ENCODE measurements around the gene SLC4A1.

The SLC4A1 gene

DNA sequence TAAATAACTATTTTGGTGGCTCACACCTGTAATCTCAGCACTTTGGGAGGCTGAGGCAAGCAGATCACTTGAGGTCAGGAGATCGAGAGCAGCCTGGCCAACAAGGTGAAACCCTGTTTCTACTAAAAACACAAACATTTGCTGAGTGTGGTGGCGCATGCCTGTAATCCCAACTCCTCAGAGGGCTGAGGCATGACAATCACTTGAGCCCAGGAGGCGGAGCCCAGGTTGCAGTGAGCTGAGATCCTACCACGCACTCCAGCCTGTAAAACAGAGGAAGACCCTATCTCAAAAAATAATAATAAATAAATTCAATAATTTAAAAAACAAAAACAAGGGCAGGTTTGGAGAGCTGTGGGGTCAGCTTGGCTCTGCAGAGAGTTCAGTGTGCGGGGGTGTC, 5.7 kb upstream of the SLC4A1 start:
- TF ChIP-seq, protein P1, sequence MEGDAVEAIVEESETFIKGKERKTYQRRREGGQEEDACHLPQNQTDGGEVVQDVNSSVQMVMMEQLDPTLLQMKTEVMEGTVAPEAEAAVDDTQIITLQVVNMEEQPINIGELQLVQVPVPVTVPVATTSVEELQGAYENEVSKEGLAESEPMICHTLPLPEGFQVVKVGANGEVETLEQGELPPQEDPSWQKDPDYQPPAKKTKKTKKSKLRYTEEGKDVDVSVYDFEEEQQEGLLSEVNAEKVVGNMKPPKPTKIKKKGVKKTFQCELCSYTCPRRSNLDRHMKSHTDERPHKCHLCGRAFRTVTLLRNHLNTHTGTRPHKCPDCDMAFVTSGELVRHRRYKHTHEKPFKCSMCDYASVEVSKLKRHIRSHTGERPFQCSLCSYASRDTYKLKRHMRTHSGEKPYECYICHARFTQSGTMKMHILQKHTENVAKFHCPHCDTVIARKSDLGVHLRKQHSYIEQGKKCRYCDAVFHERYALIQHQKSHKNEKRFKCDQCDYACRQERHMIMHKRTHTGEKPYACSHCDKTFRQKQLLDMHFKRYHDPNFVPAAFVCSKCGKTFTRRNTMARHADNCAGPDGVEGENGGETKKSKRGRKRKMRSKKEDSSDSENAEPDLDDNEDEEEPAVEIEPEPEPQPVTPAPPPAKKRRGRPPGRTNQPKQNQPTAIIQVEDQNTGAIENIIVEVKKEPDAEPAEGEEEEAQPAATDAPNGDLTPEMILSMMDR (IDR thresholded peaks at IDR 0.05; ENCODE audit: low read depth, low read length): no peak
- no peak for DNase-seq (ENCODE audit: extremely low read depth, low read depth)

DNA sequence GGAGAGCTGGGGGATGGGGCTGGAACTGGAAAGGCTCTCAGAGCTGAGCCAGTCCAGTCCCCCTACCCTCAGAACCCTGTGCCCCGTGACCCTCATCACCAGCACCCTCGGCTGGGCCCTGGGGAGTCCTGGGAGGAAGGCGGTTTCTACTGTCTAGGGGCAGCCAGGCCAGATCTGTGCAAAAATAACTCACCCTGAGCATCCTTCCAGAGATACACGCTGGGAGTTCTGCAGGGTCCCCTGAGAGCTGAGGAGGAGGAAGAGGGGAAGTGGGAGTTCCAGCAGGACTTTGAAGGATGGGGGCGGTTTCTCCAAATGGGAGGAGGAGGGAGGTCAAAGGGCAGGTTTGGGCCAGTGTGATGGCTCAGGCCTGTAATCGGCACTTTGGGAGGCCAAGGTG, 5.0 kb upstream of the SLC4A1 start:
- DNase-seq (ENCODE audit: extremely low read depth, low read depth): no peak
- TF ChIP-seq, protein P1 (IDR thresholded peaks at IDR 0.05; ENCODE audit: low read depth, low read length): no peak

DNA sequence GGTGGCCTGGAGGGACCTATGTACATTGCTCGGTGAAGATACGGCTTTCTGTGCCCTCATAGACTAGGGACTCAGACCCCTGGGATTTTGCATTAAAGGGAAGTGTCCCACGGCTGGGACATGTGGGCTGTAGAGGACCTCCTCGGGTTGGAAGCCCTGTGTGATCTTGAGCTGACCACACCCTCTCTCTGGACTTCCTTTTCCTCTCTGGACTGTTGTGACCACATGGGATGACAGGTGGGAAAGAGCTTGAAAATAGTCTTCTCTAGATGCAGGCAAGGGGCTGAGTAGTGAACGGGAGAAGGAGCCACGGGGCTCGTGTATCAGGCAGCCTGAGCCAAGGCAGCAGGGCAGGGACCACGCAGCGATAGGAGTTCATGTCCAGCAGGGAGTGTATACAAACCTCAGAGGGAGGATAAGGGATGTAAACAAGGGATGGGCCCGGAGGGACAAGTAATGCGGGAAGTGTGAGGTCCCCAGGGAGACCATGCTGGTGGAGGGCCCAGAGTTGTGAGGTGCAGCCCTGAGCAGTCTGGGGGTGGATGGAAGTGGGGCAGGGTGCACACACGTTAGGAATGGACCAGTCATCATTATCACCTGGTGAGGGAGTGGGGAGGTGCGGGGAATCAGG, 4.5 kb upstream of the SLC4A1 start:
- TF ChIP-seq, protein P1 (IDR thresholded peaks at IDR 0.05; ENCODE audit: low read depth, low read length): no peak
- DNase-seq (ENCODE audit: extremely low read depth, low read depth): no peak

- TF ChIP-seq, protein P1 (IDR thresholded peaks at IDR 0.05; ENCODE audit: low read depth, low read length): no peak
- no peak for DNase-seq (ENCODE audit: extremely low read depth, low read depth)
Observed at GRCh38 chr17:44269535-44270240, 1.8 kb upstream of the SLC4A1 start.

DNA sequence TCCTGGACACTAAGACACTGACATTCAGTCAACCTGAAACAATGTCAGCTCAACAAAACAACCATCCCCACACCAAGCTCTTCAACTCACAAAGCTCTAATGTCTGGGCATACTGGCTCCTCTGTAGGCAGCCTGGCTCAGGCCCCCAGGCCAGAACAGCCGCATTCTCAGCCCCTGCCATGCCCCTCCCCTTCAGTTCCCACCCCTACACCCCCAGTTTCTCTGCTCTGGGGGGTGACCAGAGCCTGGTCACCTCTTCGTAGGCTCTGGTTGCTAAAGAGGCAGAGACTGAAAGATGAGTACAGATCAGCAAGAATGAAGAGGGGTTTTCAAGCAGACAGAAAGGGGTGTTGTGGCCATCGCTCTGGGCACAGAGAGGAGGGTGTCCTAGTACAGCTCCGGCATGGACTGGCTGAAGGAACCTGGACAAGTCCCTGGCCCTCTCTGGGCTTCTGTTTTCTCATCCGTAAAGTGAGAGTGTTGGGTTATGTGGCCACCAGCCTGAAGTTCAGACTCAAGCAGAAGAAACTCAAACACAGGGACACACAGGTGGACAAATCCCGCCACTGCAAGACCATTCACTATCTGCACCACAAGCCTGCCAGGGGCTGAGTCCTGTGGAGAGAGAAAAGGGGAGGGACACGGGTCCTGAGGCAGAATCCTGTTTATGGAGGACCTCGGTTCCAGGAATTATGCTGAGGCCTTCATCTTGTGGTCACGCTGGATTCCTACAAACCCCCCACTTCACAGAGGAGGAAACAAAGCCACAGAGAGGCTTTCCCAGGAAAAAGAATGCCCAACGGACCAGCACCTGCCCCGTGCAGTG, 987 bp upstream of the SLC4A1 start:
- DNase-seq (ENCODE audit: extremely low read depth, low read depth): no peak
- TF ChIP-seq, protein P1 (IDR thresholded peaks at IDR 0.05; ENCODE audit: low read depth, low read length): no peak

DNA sequence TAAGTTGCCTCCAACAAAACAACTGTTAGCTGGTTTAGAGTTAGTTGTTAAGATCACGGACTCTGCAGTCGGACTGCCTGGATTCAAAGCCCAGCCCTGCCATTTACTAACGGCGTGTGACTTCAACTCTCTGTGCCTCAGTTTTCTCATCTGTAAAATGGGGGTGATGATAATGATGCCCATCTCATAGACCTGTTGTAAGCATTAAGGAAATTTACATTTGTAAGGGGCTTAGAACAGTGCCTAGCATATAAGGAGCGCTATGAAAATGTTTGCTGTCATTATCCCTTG, 825 bp downstream of the SLC4A1 start:
- TF ChIP-seq, protein P1 (IDR thresholded peaks at IDR 0.05; ENCODE audit: low read depth, low read length): no peak
- no peak for DNase-seq (ENCODE audit: extremely low read depth, low read depth)

Measured in AG09319 (cell line).